IMR-90 (cell line): ENCODE results near the gene TMEM145. TPM values are rescaled to one million over a fixed set of nuclear protein-coding genes. Genes with fewer than 3 reads are reported as not detected.

Experiments used
- ATAC-seq: fragments of 200-7000 bp; cut with Tn5 transposase; 2 replicates; pipeline ENCODE4 v1.9.1; 2020; ENCODE audit warnings: low read depth, mild to moderate bottlenecking, moderate library complexity
- BruUV-seq: library from RNA; stranded (reverse); fragments of 400-500 nt; replicated peaks from 2 replicates; lab custom pipeline; 2021; lab: Mats Ljungman, UMichigan
- CTCF ChIA-PET: fragments of 300-600 bp; formaldehyde crosslinking; extraction: SDS; loops from one replicate; lab custom pipeline; 2021; ENCODE audit warnings: antibody characterized with exemption; lab: Yijun Ruan, JAX
- POLR2A ChIA-PET: fragments of 300-600 bp; sonication (Branson Sonifier 250); formaldehyde crosslinking; loops from one replicate; lab custom pipeline; 2022; ENCODE audit warnings: antibody characterized with exemption; ENCODE audit not compliant: unreplicated experiment; lab: Charles Lee
- DNase-seq: peaks from one replicate; pipeline ENCODE4 v3.0.0; 2013
- H2AFZ ChIP-seq: replicated peaks from 2 replicates; pipeline ENCODE3; 2013; ENCODE audit warnings: low read length, mild to moderate bottlenecking; ENCODE audit not compliant: poor library complexity
- H2AK5ac ChIP-seq: 2 replicates; pipeline ENCODE4 v1.6.1; 2013; ENCODE audit warnings: low read depth, low read length, inconsistent platforms
- H2AK9ac ChIP-seq: replicated peaks from 2 replicates; pipeline ENCODE3; 2013; ENCODE audit warnings: mild to moderate bottlenecking, low read depth, low read length, moderate library complexity; ENCODE audit not compliant: poor library complexity
- H2BK120ac ChIP-seq: 2 replicates; pipeline ENCODE4 v1.6.1; 2013; ENCODE audit warnings: low read depth, low read length, inconsistent platforms
- H2BK15ac ChIP-seq: 3 replicates; pipeline ENCODE4 v1.6.1; 2013; ENCODE audit warnings: low read depth, low read length, inconsistent platforms
- H2BK20ac ChIP-seq: 2 replicates; pipeline ENCODE4 v1.6.1; 2013; ENCODE audit warnings: low read depth, mild to moderate bottlenecking, inconsistent platforms, low read length, moderate library complexity
- H2BK5ac ChIP-seq: 2 replicates; pipeline ENCODE4 v1.6.1; 2013; ENCODE audit warnings: mild to moderate bottlenecking, low read depth, low read length, inconsistent platforms; ENCODE audit not compliant: poor library complexity, severe bottlenecking
- H3K14ac ChIP-seq: replicated peaks from 2 replicates; pipeline ENCODE4 v1.6.1; 2013; ENCODE audit warnings: low read depth, low read length, inconsistent platforms
- H3K18ac ChIP-seq: 2 replicates; pipeline ENCODE4 v1.6.1; 2013; ENCODE audit warnings: low read depth, low read length, control low read depth
- H3K23ac ChIP-seq: 2 replicates; pipeline ENCODE4 v1.6.1; 2013; ENCODE audit warnings: low read depth, low read length, inconsistent platforms
- H3K27ac ChIP-seq: 2 replicates; pipeline ENCODE4 v1.5.1; 2013; ENCODE audit warnings: mild to moderate bottlenecking, control low read depth, low read length; ENCODE audit not compliant: insufficient read depth
- H3K27me3 ChIP-seq: 2 replicates; pipeline ENCODE4 v1.6.1; 2013; ENCODE audit warnings: low read length; ENCODE audit not compliant: control insufficient read depth, insufficient read depth
- H3K36me3 ChIP-seq: 2 replicates; pipeline ENCODE4 v1.6.1; 2013; ENCODE audit warnings: low read length, mixed read lengths; ENCODE audit not compliant: control insufficient read depth, insufficient read depth
- H3K4ac ChIP-seq: 2 replicates; pipeline ENCODE4 v1.6.1; 2013; ENCODE audit warnings: low read depth, low read length, inconsistent platforms
- H3K4me1 ChIP-seq: 2 replicates; pipeline ENCODE4 v1.6.1; 2013; ENCODE audit warnings: low read length, mixed read lengths; ENCODE audit not compliant: control insufficient read depth, insufficient read depth
- H3K4me2 ChIP-seq: 2 replicates; pipeline ENCODE4 v1.6.1; 2013; ENCODE audit warnings: low read depth, mild to moderate bottlenecking, control low read depth, low read length, moderate library complexity
- H3K4me3 ChIP-seq: 2 replicates; pipeline ENCODE4 v1.5.1; 2013; ENCODE audit warnings: low read depth, mild to moderate bottlenecking, control low read depth, low read length, moderate library complexity; ENCODE audit not compliant: insufficient read depth
- H3K56ac ChIP-seq: 2 replicates; pipeline ENCODE4 v1.6.1; 2013; ENCODE audit warnings: low read length, inconsistent platforms; ENCODE audit not compliant: insufficient read depth; ENCODE audit errors: extremely low read depth
- H3K79me1 ChIP-seq, 2 experiments: 2 replicates each; pipeline ENCODE4 v1.6.1; 2013; ENCODE audit warnings: low read length in 2 of 2, inconsistent platforms in 1 of 2, low read depth in 1 of 2
- H3K9ac ChIP-seq: 2 replicates; pipeline ENCODE4 v1.6.1; 2013; ENCODE audit warnings: low read depth, low read length, control low read depth
- H3K9me1 ChIP-seq: 2 replicates; pipeline ENCODE4 v1.6.1; 2013; ENCODE audit warnings: low read length, inconsistent platforms; ENCODE audit not compliant: insufficient read depth
- H3K9me3 ChIP-seq: 2 replicates; pipeline ENCODE4 v1.6.1; 2013; ENCODE audit warnings: low read length; ENCODE audit not compliant: control insufficient read depth, insufficient read depth
- H4K20me1 ChIP-seq: 2 replicates; pipeline ENCODE4 v1.6.1; 2013; ENCODE audit warnings: low read length, inconsistent platforms; ENCODE audit not compliant: insufficient read depth
- H4K5ac ChIP-seq: 2 replicates; pipeline ENCODE4 v1.6.1; 2013; ENCODE audit warnings: mild to moderate bottlenecking, low read depth, low read length, control low read depth
- H4K8ac ChIP-seq, 2 experiments: 2 replicates each; pipeline ENCODE4 v1.6.1; 2013; ENCODE audit warnings: low read depth in 2 of 2, low read length in 2 of 2, control low read depth in 1 of 2, inconsistent platforms in 1 of 2
- H4K91ac ChIP-seq: 2 replicates; pipeline ENCODE4 v1.6.1; 2013; ENCODE audit warnings: low read depth, low read length, inconsistent platforms; ENCODE audit not compliant: insufficient read depth
- CTCF ChIP-seq: conservative IDR thresholded peaks from 2 replicates; pipeline ENCODE4 v1.5.1; 2012; ENCODE audit warnings: mild to moderate bottlenecking, low read depth, low read length, improper control_type of control experiment
- FOS ChIP-seq: fragments of 150-350 bp; IDR thresholded peaks from 2 replicates; pipeline ENCODE4 v1.6.1; 2016; ENCODE audit warnings: low read depth, low read length
- WGBS, 2 experiments: methylation state at CpG; one replicate each; pipeline versions ENCODE4 v1.1.5 to v1.1.7; 2013; ENCODE audit warnings: missing lambda C conversion rate in 2 of 2; ENCODE audit not compliant: insufficient read length in 1 of 2; ENCODE audit errors: extremely low coverage in 2 of 2; 5-methylcytosine and 5-hydroxymethylcytosine counted together
- dilution Hi-C: fragments of 300-500 bp; cut with HindIII; formaldehyde crosslinking; loops from one replicate; pipeline ENCODE4 v1.14.3; 2018; ENCODE audit warnings: low sequenced_read_pairs; ENCODE audit not compliant: unreplicated experiment
- in situ Hi-C: fragments of 300-500 bp; cut with MboI; formaldehyde crosslinking; loops from 3 replicates; pipeline ENCODE4 v1.14.3; 2019; ENCODE audit warnings: low sequenced_read_pairs, inconsistent platforms, mixed read lengths
- intact Hi-C: fragments of 100-400 bp; cut with micrococcal nuclease; formaldehyde crosslinking; loops from 2 replicates; pipeline ENCODE4 v1.10.0; 2022
- polyA plus RNA-seq, 3 experiments: library from polyadenylated mRNA; depleted of rRNA; stranded (reverse); fragments of >200 nt; gene quantifications; 2 replicates each; pipeline ENCODE4 v1.2.3, GENCODE V29; 2012; ENCODE audit warnings: low replicate concordance in 1 of 3
- total RNA-seq: library from RNA; depleted of rRNA; stranded (reverse); fragments of >200 nt; gene quantifications from 2 replicates; pipeline ENCODE4 v1.2.3, GENCODE V29; 2012

Gene TMEM145
- total and polyA plus RNA-seq, 2 of the 4 experiments (the other 2 are of a cell fraction): under 0.01 to 0.41 TPM

- in situ Hi-C loops: loop anchor here (10.0 kb wide), 1 partner anchor 189 kb away; the partner anchor contains the start of gene POU2F2
- Histone ChIP-seq H3K14ac (no peak overlapping the region), H2AK5ac (no peak overlapping the region), H3K9ac (no peak overlapping the region), H3K23ac (no peak overlapping the region), H3K9me1 (peaks cover 2% of the 10 kb centered on the region; the same call in 1 of the 2 replicates), H2BK20ac (no peak overlapping the region), H3K27me3 (peaks cover 30% of the 10 kb centered on the region), H3K4ac (no peak overlapping the region), H2AK9ac (no peak overlapping the region), H3K4me2 (no peak overlapping the region), H3K56ac (no peak overlapping the region), H3K18ac (no peak overlapping the region), H3K9me3 (no peaks in the 10 kb centered on the region), H2BK5ac (no peak overlapping the region), H4K20me1 (no peaks in the 10 kb centered on the region; the same call in 1 of the 2 replicates), H3K36me3 (no peaks in the 10 kb centered on the region), H3K4me1 (peaks cover 2% of the 10 kb centered on the region), H2AFZ (peak overlapping the region; percentile 59), H4K8ac (no peak overlapping the region), H2BK120ac (no peak overlapping the region), H4K5ac (no peak overlapping the region), H3K27ac (no peak overlapping the region), H4K91ac (no peak overlapping the region), H3K79me1 (peaks cover 10 to 35% of the 10 kb centered on the region in 2 experiments), H3K4me3 (no peak overlapping the region), H2BK15ac (no peak overlapping the region)
- DNase-seq (no peak), ATAC-seq (no peak)
- WGBS, 2 experiments: 3% methylated on average over 32 of the region's 92 CpGs; no CpG with 5 or more reads in 1 of the 2 experiments
- ChIA-PET CTCF (no interaction called here), POLR2A (no interaction called here)
- dilution Hi-C loops: no loop called here
- intact Hi-C loops: no loop called here
- TF ChIP-seq CTCF (0 out of 2 replicates have a peak, but pooled peaks have one; percentile 16), FOS (no peak)
- no TSS peak for BruUV-seq
Observed at GRCh38 chr19:42323852-42324654, 10.9 kb downstream of the TMEM145 start.
